HepG2 (cell line): ENCODE data around the gene LMF2. TPM values are rescaled to one million over a fixed set of nuclear protein-coding genes. Genes with fewer than 3 reads are reported as not detected.
A peak's percentile ranks its signal among the peaks of the same experiment; 100 is the strongest.

Source experiments
- ATF6 ChIP-seq: sonication (generic); formaldehyde crosslinking; conservative IDR thresholded peaks from 2 replicates; pipeline ENCODE4 v1.4.0; 2020; ENCODE audit warnings: missing genetic modification reagents
- ATRX ChIP-seq: sonication (generic); formaldehyde crosslinking; IDR thresholded peaks from 2 replicates; pipeline ENCODE4 v1.4.0; 2020; ENCODE audit warnings: missing genetic modification reagents, borderline replicate concordance
- CAMTA2 ChIP-seq: sonication (generic); formaldehyde crosslinking; IDR thresholded peaks from 2 replicates; pipeline ENCODE4 v1.4.0; 2020; ENCODE audit warnings: mild to moderate bottlenecking, missing genetic modification reagents, borderline replicate concordance
- CBX2 ChIP-seq, 2 experiments: fragments of 200-600 bp in 1 of 2; sonication (generic); formaldehyde crosslinking in 1 of 2; IDR thresholded peaks; 2 replicates each; pipeline versions ENCODE4 v1.7.0 to v1.8.1; 2018 to 2022; ENCODE audit warnings: low read depth in 2 of 2, low read length in 1 of 2, mild to moderate bottlenecking in 1 of 2, missing genetic modification reagents in 1 of 2
- CREM ChIP-seq, 2 experiments: sonication (generic) in 1 of 2; formaldehyde crosslinking in 1 of 2; IDR thresholded peaks; 2 replicates each; pipeline versions ENCODE4 v1.4.0 to v1.6.1; 2016 to 2020; ENCODE audit warnings: antibody characterized with exemption in 1 of 2, mild to moderate bottlenecking in 1 of 2, missing genetic modification reagents in 1 of 2
- JDP2 ChIP-seq: sonication (generic); formaldehyde crosslinking; IDR thresholded peaks from 2 replicates; pipeline ENCODE4 v1.8.1; 2022; ENCODE audit warnings: missing genetic modification reagents, borderline replicate concordance
- NCOA1 ChIP-seq: sonication (generic); formaldehyde crosslinking; IDR thresholded peaks from 2 replicates; pipeline ENCODE4 v1.9.0; 2021; ENCODE audit warnings: missing genetic modification reagents
- NFIB ChIP-seq: sonication (generic); formaldehyde crosslinking; IDR thresholded peaks from 2 replicates; pipeline ENCODE4 v1.9.0; 2021; ENCODE audit warnings: missing genetic modification reagents, mild to moderate bottlenecking, borderline replicate concordance
- NFIC ChIP-seq: IDR thresholded peaks from 2 replicates; pipeline ENCODE4 v1.6.1; 2012; ENCODE audit warnings: mild to moderate bottlenecking, low read length, inconsistent platforms
- RBFOX2 ChIP-seq: fragments of 200-400 bp; formaldehyde crosslinking; IDR thresholded peaks from 2 replicates; pipeline ENCODE4 v1.6.1; 2017; ENCODE audit warnings: low read depth, mild to moderate bottlenecking, low read length
- SMARCC2 ChIP-seq: fragments of 450-650 bp; IDR thresholded peaks from 2 replicates; pipeline ENCODE4 v1.6.1; 2017; ENCODE audit warnings: antibody characterized with exemption, mild to moderate bottlenecking
- SP1 ChIP-seq, 2 experiments: fragments of 450-650 bp in 1 of 2; sonication (generic) in 1 of 2; formaldehyde crosslinking in 1 of 2; IDR thresholded peaks; 2 replicates each; pipeline versions ENCODE4 v1.4.0 to v1.6.1; 2016 to 2020; ENCODE audit warnings: missing genetic modification reagents in 1 of 2
- SSRP1 ChIP-seq: IDR thresholded peaks from 2 replicates; pipeline ENCODE4 v1.6.1; 2016; ENCODE audit warnings: control low read depth
- TP53 ChIP-seq: sonication (generic); formaldehyde crosslinking; conservative IDR thresholded peaks from 2 replicates; pipeline ENCODE4 v1.4.0; 2020; ENCODE audit warnings: missing genetic modification reagents
- ZFP36 ChIP-seq: fragments of 150-350 bp; IDR thresholded peaks from 2 replicates; pipeline ENCODE4 v1.6.1; 2018; ENCODE audit warnings: borderline replicate concordance, low read length, low read depth; ENCODE audit not compliant: partially characterized antibody
- ZFP41 ChIP-seq: sonication (generic); formaldehyde crosslinking; IDR thresholded peaks from 2 replicates; pipeline ENCODE4 v1.4.0; 2020; ENCODE audit warnings: mild to moderate bottlenecking, missing genetic modification reagents, borderline replicate concordance
- ZNF230 ChIP-seq: sonication (generic); formaldehyde crosslinking; IDR thresholded peaks from 2 replicates; pipeline ENCODE4 v1.4.0; 2020; ENCODE audit warnings: mild to moderate bottlenecking, missing genetic modification reagents
- ZNF333 ChIP-seq: sonication (generic); formaldehyde crosslinking; IDR thresholded peaks from 2 replicates; pipeline ENCODE4 v1.4.0; 2020; ENCODE audit warnings: mild to moderate bottlenecking, missing genetic modification reagents, borderline replicate concordance
- ZNF44 ChIP-seq: sonication (generic); formaldehyde crosslinking; IDR thresholded peaks from 2 replicates; pipeline ENCODE4 v1.5.1; 2020; ENCODE audit warnings: mild to moderate bottlenecking, missing genetic modification reagents
- ZNF512B ChIP-seq: sonication (generic); formaldehyde crosslinking; IDR thresholded peaks from 2 replicates; pipeline ENCODE4 v1.5.1; 2020; ENCODE audit warnings: missing genetic modification reagents, mild to moderate bottlenecking, borderline replicate concordance
- ZNF713 ChIP-seq: sonication (generic); formaldehyde crosslinking; IDR thresholded peaks from 2 replicates; pipeline ENCODE4 v1.4.0; 2020; ENCODE audit warnings: mild to moderate bottlenecking, missing genetic modification reagents
- ZNF776 ChIP-seq: sonication (generic); formaldehyde crosslinking; IDR thresholded peaks from 2 replicates; pipeline ENCODE4 v1.4.0; 2020; ENCODE audit warnings: mild to moderate bottlenecking, missing genetic modification reagents
- ZNF788 ChIP-seq: sonication (generic); formaldehyde crosslinking; IDR thresholded peaks from 2 replicates; pipeline ENCODE4 v1.5.0; 2020; ENCODE audit warnings: mild to moderate bottlenecking, missing genetic modification reagents, borderline replicate concordance
- polyA plus RNA-seq, 8 experiments: library from polyadenylated mRNA; depleted of rRNA in 3 of 8; stranded (reverse) in 7 of 8; unstranded in 1 of 8; fragments of >200 nt; fragmentation: Illumina TruSeq in 4 of 8; extraction: Trizol in 4 of 8; gene quantifications; 2 replicates each; pipeline versions ENCODE4 v1.2.1 to v1.2.3, GENCODE V29; 2011 to 2016; ENCODE audit warnings: low read depth in 4 of 8, missing spikeins in 1 of 8, mixed read lengths in 1 of 8; ENCODE audit not compliant: insufficient read depth in 1 of 8
- total RNA-seq, 5 experiments: library from RNA; depleted of rRNA; stranded (reverse); fragments of >200 nt; fragmentation: Illumina TruSeq; extraction: Trizol; gene quantifications; 2 replicates each; pipeline ENCODE4 v1.2.3, GENCODE V29; 2016; ENCODE audit warnings: low read depth in 1 of 5

The LMF2 gene
- total and polyA plus RNA-seq, 2 of the 13 experiments (the other 11 are each of a cell fraction or from before 2014, with no cell fraction given), result 23.3 to 30.6 TPM

GRCh38 chr22:50525104-50525857 is 17.8 kb upstream of the LMF2 start, which contains the start of gene SCO2 (continued):
- TF ChIP-seq ZNF230 (CRISPR knock-in tag) (peak; percentile 52; the same call in 1 of the 2 replicates), ZNF44 (CRISPR knock-in tag) (peak; percentile 90), ZNF512B (CRISPR knock-in tag) (no peak), NFIC (no peak), JDP2 (CRISPR knock-in tag) (no peak), ATF6 (CRISPR knock-in tag) (no peak), ZNF776 (CRISPR knock-in tag) (peak; percentile 87; the same call in 1 of the 2 replicates), CREM (IDR thresholded peaks at IDR 0.05) (no peak), CREM (CRISPR knock-in tag; IDR thresholded peaks at IDR 0.05) (no peak), ZNF788 (CRISPR knock-in tag) (peak; percentile 92), ZNF333 (CRISPR knock-in tag) (no peak; the same call in 1 of the 2 replicates), CBX2 (IDR thresholded peaks at IDR 0.05; ENCODE audit: low read depth, low read length) (no peak), CBX2 (CRISPR knock-in tag; IDR thresholded peaks at IDR 0.05; ENCODE audit: low read depth) (no peak), ATRX (no peak), SMARCC2 (no peak), SP1 (IDR thresholded peaks at IDR 0.05) (no peak), SP1 (CRISPR knock-in tag; IDR thresholded peaks at IDR 0.05) (peak; percentile 62; the same call in 1 of the 2 replicates), TP53 (CRISPR knock-in tag) (peak; percentile 27; the same call in 1 of the 2 replicates), CAMTA2 (CRISPR knock-in tag) (peak; percentile 62; the same call in 1 of the 2 replicates), ZNF713 (no peak), ZFP36 (no peak), SSRP1 (CRISPR knock-in tag) (no peak), ZFP41 (no peak), NFIB (CRISPR knock-in tag) (no peak), NCOA1 (peak; percentile 52), RBFOX2 (peak; percentile 97)
